Retina (tissue), 1 donor: ENCODE measurements around the gene SRSF12.
"Not testable (repeated sequence)": the region's sequence is repeated elsewhere in the genome, so short reads cannot be mapped to it uniquely, and the experiment has no call there.

Experiments used
- DNase-seq: peaks from one replicate; pipeline ENCODE4 v3.0.0-alpha.2; 2016

SRSF12 gene

DNA sequence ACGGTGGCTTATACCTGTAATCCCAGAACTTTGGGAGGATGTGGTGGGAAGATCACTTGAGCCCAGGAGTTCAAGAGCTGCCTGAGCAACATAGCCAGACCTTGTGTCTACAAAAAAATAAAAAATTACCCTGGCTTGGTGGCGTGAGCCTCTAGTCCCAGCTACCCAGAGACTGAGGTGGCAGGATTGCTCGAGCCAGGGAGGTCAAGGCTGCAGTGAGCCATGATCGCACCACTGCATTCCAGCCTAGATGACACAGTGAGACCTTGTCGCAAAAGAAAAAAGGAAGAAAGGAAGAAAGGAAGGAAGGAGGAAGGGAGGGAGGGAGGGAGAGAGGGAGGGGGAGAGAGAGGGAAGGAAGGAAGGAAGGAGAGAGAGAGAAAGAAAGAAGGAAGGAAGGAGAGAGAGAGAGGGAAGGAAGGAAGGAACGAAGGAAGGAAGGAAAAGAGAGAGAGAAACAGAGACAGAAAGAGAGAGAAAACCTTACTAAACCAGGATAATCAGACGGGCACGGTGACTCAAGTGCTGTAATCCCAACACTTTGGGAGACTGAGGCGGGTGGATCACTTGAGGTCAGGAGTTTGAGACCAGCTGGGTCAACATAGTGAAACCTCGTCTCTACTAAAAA lies 48.2 kb downstream of the SRSF12 start:
- DNase-seq = no peak

DNA sequence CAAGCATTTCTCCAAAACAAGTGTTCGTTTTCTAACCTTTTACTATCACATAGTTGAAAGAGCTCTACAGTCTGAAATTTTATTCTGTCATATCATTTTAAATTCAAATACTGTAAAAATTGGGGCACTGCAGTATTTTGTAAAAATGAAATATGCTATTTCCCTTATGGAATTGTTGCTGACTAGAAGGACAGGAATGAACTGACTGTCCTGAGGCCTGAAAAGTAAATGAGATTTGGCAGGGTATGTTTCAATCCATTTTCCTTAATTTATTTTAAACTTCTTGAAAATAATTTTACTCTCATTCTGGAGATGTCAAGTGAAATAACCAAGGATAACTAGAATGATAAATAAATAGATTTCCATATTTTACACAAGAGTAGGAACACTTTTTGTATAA lies 49.2 kb downstream of the SRSF12 start:
- no peak for DNase-seq

DNA sequence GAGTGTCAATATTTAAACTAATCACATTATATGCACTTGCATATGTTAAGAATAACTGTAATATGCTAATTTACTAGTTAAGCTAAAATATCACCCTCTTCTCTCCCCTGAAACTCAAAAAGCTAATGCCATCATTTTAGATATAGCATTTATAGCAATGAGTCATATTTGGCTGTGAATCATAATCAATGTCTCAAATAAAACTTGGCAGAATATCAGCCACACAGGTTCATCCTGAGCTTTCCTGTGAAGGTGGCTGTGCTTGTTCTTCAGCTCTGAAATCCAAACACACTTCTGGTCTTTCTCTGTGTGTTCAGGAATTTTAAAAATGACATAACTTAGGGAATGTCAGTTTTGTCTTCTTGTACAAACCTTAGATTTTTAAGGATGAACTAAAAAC lies 50.1 kb downstream of the SRSF12 start:
- no peak for DNase-seq

DNA sequence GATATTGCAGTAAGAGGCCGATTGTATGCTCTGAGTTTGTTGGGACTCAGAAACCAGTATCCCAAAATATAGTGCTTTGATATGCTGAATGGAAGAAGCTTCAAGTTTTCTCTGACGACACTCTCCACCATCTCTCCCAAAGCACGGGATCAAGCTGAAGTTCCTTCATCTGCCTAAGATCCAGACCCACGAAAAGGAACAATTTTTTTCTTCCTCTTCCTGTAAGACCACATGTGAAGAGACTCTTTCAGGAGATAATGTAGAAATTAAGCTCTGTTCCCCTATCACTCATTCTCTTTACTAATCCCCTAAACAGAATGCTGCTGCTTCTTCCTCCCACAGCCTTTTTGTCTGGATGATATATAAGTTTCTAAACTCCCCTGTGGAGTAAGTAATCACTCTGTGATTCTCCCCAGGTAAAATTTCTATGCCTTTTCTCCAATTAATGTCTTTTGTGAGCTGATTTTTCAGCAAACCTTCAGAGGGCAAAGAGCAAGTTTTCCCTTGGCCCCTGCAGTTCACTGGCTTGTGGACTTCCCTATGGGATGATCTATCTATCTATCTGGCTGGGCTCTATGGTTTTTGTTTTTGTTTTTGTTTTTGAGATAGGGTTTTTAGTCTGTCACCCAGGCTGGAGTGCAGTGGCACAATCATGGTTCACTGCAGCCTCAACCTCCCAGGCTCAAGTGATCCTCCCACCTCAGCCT lies 50.8 kb downstream of the SRSF12 start:
- DNase-seq = no peak

DNA sequence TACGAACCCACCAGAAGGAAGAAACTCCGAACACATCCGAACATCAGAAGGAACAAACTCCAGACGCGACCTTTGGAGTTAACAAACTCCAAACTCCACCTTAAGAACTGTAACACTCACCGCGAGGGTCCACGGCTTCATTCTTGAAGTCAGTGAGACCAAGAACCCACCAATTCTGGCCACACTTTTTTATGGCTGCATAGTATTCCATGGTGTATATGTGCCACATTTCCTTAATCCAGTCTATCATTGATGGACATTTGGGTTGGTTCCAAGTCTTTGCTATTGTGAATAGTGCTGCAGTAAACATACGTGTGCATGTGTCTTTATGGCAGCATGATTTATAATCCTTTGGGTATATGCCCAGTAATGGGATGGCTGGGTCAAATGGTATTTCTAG lies 51.8 kb downstream of the SRSF12 start:
- DNase-seq = not testable (repeated sequence)

DNA sequence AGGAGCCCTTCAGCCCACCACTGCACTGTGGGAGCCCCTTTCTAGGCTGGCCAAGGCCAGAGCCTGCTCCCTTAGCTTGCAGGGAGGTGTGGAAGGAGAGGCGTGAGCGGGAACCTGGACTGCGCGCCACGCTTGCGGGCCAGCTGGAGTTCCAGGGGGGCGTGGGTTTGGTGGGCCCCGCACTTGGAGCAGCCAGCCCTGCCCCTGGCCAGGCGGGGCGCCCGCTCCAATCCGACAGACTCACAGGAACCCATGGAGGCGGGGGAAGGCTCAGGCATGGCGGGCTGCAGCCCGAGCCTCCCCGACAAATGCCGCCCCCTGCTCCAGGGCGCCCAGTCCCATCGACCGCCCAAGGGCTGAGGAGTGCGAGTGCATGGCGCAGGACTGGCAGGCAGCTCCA lies 52.9 kb downstream of the SRSF12 start:
- not testable (repeated sequence) for DNase-seq

DNA sequence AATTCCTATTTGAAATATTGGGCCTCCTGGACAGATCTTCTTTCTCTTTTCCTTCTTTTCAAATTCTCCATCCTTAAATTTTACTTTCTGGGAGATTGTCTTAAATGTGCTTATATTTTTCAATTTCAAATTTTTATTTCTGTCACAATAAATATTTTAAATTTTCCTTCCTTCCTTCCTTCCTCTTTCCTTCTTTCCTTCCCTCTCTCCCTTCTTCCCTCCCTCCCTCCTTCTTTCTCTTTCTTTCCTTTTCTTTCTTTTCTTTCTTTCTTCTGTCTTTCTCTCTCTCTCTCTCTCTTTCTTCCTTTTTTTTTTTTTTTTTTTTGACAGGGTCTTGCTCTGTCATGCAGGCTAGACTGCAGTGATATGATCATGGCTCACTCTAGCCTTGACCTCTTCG lies 54.0 kb downstream of the SRSF12 start:
- DNase-seq = no peak

DNA sequence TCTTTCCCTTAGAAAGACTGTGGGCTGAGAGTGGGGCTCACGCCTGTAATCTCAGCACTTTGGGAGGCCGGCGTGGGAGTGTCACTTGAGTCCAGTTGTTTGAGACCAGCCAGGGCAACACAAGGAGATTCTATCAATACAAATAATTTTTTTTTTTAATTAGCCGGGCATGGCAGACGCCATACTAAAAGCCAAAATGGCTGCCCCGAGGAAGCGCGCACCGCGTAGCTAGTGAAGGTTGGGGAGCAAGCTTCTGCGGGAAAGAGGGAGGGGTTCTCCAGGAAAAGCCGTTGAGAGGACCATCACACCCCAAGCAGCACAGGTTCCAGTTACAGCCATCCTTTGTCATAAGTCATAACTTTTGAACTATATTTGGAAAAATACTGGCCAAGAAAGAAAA lies 58.6 kb downstream of the SRSF12 start:
- DNase-seq = no peak

DNA sequence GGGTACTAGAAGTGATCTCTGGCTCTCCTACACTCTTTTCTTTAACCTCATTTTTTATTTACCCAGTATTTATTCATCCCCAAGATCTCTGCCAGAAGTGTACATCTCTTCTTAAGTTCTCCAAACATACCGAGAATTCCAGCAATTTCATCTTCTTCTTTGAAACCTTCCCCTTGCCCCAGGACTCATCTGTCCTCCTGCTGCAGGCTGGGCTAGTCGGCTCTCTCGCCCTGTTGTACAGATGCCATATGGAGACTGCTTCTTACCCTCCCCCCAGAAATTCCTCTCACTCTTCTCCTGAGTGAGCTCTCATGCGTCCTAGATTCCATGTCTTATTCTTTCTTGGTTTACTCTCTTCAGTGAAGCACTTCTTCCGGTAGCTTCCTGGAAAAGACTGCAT lies 59.2 kb downstream of the SRSF12 start:
- no peak for DNase-seq

DNA sequence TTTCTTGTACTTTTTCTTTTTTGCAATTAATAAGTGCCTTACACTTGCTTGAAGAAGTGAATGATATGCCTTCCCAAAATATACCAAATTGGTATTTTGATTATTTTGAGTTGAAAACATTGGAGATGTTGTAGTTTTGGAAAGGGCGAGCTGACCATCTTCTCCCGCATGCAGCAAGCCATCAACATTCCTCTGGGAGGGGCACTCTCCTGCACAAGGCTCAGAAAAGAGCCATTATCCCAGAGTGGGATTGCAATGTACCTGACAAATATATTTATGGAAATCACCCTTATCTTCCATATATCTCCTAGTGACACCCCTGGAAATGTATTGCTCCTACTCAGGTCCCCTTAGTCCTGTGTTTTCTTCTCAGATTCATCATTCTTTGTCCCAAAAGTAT lies 60.1 kb downstream of the SRSF12 start:
- no peak for DNase-seq

DNA sequence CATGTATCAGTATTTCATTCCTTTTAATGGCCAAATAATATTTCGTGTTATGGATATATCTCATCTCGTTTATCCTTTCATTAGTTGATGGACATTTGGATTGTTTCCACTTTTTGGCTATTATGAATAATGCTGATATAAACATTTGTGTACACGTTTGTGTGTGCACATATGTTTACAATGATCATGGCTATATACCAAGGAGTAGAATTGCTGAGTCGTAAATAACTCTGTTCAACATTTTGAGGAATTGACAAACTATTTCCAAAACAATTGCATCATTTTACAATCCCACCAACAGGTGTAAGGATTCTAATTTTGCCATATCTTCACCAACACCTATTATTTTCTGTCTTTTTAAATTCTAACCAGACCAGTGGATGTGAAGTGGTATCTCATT lies 63.7 kb downstream of the SRSF12 start:
- DNase-seq = no peak

DNA sequence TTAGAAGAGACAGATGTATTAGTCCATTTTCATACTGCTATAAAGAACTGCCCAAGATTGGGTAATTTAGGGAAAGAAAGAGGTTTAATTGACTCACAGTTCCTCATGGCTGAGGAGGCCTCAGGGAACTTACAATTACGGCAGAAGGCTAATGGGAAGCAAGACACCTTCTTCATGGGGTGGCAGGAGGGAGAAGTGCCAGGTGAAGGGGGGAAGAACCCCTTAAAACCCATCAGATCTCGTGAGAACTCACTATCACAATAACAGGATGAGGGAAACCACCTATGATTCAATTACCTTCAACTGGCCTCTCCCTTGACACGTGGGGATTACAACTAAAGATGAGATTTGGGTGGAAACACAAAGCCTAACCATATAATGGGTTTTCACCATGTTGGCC lies 66.2 kb downstream of the SRSF12 start:
- no peak for DNase-seq

DNA sequence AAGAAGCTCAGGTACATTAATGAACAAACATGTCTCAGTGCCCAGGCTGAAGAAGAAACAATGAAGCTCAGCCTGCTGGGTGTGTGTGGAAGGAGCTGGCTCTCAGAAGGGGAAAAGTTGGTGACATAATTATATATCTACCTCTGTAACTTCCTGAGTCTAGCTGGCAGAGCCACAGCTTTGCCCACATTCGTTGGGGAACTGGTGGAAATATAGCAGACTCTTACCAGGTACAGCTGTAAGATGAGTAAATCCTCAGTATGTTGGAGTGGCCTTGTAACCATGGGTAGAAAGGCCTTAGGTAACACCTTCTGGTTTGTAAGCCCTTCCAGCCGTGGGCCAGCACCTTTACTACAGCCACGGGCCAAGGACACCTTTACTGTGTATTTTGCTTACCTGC lies 67.2 kb downstream of the SRSF12 start:
- DNase-seq = no peak

DNA sequence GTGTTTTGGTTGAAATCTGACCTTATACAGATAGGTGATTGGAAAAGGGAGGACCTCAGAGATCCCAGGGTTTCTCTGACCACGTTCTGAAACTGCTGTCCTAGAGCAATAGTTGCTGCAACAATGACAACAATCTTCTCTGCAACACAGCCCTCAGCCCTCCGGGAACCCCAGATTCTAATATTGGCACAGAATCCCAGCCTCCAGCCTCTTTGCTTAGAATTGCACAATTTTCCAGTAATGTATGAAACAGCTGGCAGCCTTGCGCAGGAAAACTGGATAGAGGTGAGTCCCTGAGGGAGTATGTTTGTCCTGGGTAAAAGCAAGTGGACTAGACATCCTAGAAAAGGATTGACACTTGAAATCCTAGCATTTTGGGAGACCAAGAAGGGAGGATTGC lies 67.7 kb downstream of the SRSF12 start:
- no peak for DNase-seq

DNA sequence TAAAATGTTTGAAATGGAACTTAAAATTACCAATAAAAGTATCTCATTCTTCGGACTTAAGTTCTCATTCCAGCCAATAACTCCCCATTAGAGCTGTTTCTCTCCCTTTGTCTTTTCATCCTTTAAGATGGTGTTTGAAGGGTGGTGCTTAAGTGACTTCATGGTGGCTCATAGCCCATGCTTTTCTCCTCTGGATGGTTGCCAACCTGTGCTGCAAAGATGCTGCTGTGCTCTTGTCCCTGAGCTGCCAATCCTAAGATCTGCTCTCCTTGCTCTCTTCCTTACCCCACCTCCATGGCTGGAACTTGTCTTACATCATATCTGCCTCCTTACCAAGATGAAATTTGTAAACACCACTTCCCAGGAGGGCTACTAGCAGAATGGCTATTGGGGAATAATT lies 68.9 kb downstream of the SRSF12 start:
- no peak for DNase-seq

DNA sequence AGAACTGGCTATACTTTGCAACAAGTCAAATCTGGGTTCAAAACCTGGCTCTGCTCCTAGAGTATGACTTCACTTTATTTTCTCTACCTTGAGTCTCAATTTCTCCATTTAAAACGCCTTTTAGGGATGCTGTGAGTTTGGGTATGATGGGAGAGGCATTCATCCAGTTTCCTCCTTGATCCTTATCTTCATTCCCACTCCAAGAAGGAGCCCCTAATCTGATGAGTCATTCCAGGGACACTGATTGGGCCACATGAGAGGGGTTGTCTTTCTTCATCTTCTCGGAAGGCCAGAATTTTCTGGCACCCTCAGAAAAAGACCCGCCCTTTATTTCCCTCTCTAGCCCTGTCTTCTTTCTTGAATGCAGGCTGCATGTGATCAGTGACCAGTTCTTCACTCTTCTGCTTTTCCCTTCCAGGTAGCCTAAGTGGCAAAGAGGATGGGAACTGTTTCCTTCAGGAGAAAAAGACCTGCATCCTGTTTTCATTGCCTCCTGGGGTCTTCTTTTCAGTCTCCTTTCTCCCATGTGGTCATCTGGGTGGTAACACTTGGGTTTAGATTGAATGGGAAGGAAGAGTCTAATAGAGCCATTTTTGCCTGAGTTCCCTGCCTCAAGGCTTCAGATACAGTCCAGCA lies 69.5 kb downstream of the SRSF12 start:
- DNase-seq = no peak

DNA sequence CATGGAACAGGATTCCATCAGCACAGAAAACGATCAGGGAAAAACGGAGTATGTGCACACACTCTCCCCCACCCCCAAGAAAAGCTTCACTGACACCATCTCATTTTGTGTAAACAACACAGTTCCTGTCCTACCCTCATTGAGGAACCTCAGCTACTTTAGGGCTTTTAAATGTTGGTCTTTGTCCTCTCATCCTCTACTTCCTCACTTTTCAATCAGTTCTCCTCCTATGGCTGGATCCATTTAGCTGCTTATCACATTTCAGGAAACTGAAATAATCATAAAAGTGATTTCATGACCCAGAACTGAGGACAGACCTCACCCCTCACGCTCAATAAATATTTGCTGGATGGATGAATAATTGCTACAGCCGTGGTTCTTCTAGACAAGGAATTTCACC lies 70.4 kb downstream of the SRSF12 start:
- DNase-seq = no peak
